HG02938 (cell line): ENCODE results near the gene HOXB7.

Source experiments
- ATAC-seq: cut with Tn5 transposase; IDR thresholded peaks from one replicate; pipeline ENCODE4 v1.9.1; 2021; ENCODE audit warnings: mild to moderate bottlenecking, moderate library complexity; ENCODE audit not compliant: unreplicated experiment

HOXB7 gene

GRCh38 chr17:48596735-48597527, 13.9 kb downstream of the HOXB7 start:
- ATAC-seq = no peak

- no peak for ATAC-seq
Measured at GRCh38 chr17:48596000-48596734, 14.7 kb downstream of the HOXB7 start.

- no peak for ATAC-seq
Measured at GRCh38 chr17:48595278-48595999, 15.4 kb downstream of the HOXB7 start.

DNA sequence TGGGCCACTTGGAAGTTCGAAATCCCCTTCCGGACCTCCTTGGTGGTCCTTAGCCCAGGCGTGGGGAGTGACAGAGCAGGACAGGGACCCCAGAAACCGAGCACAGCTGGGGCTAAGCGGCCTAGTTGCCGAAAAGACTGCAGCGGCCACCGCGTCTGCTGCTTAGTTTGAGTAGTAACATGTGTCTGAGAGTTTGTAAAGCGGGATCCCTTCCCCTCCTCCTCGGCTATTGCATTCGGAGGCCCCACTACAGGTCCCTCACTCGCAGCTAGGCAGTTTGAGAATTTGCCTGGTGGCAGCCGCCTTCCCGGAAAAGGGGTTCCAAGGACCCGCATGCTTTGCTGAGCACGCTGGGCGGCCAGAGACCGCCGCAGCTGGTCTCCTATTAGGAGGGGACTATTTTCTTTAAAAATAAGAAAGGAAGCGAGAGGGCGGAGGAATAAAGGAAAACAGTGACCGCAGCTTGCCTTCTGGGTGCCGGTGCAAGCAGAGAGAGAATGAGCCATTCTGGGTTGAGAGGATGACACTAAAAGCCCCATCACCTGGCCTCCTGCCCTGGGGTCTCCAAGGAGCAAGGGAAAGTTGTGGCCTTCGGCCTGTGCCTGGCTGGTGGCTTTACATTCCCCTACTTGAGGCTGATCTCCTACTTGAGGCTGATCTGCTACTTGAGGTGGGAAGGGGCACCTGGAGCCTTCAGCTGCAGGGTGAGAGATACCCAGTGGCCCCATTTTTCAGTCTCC, 16.1 kb downstream of the HOXB7 start:
- ATAC-seq = no peak

- no peak for ATAC-seq
Measured at GRCh38 chr17:48593840-48594537, 16.8 kb downstream of the HOXB7 start.

GRCh38 chr17:48593126-48593829, 17.5 kb downstream of the HOXB7 start, which contains the start of gene HOXB5:
Gene HOXB5 (minus strand): TSS chr17:48593779. CDS start chr17:48593682, 97 bp downstream.
- no peak for ATAC-seq

- no peak for ATAC-seq
Measured at GRCh38 chr17:48592577-48592976, 18.2 kb downstream of the HOXB7 start.

DNA sequence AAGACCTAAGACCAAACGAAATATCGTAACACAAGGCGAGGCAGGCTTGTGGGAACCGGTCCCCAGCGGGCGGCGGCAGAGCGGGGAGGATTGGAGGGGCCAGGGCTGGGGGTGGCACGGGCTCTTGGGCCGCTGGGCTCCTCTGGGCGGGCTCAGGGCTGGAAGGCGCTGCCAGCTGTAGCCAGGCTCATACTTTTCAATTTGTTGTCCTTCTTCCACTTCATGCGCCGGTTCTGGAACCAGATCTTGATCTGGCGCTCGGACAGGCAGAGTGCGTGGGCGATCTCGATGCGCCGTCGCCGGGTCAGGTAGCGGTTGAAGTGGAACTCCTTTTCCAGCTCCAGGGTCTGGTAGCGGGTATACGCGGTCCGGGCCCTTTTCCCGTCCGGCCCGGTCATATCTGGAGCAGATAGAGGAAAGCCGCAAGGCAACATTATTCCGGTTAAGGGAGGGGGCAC, 18.7 kb downstream of the HOXB7 start:
- no peak for ATAC-seq

GRCh38 chr17:48591255-48592056, 19.4 kb downstream of the HOXB7 start:
- ATAC-seq = no peak

- ATAC-seq = no peak
Measured at GRCh38 chr17:48590607-48591161, 20.1 kb downstream of the HOXB7 start.

DNA sequence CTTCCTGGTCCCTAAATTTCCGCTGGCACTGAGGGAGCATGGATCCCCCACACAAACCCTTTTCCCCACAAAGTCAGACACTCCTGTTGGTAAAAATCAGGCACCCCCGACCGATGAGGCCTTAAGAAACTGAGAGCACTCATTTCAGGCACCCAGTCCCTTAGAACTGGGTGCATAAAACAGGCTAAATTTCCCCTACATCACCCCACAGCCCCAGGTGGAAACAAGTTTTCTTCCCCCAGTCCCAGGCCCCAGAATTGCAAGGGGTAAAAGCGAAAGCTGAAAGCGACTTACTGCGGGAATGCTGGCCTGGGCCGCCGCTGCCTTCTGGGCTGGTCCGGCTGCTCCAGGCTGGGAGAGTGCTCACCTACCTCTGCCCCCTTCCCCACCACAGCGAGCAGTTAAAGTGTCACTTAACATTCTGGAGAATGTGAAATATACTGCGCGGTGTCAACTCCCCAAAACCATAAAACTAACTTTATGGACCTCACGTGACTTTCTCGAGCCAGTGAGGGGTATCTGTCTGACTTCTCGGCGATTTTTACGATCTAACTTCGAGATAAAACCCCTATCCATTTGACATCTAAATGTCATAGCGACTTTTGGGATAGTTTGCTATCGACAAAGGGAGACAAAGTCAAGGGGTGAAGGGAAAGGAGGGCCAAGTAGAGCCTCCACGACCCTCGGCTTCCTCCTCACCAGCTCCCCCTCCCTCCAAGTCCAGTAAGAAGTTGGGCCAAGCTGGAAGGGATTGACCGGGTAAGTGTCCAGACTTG, 20.8 kb downstream of the HOXB7 start, which contains the start of gene HOXB3:
Gene HOXB3 (minus strand): TSS at position 411 of the 776 bp plus-strand sequence. CDS start 37,767 bp downstream, outside the sequence.
- ATAC-seq = no peak

GRCh38 chr17:48589060-48589830, 21.6 kb downstream of the HOXB7 start:
- no peak for ATAC-seq

- no peak for ATAC-seq
Measured at GRCh38 chr17:48588528-48588927, 22.3 kb downstream of the HOXB7 start.

DNA sequence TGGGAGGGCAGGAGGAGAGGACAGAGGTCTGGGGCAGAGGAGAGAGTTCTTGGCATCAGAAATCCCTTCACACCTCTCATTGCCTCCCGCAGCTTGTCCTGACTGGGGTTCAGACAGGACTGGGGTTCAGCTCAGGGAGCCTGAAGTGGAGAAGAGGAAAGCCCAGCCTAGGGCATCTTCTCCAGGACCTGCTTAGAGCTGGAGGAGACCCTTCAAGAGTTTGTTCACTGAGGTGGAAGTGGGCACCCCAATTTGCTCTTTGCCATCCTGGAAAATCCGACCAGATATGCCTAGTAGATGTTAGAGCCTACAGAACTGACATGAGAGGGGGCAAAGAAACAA, 22.8 kb downstream of the HOXB7 start:
- no peak for ATAC-seq

DNA sequence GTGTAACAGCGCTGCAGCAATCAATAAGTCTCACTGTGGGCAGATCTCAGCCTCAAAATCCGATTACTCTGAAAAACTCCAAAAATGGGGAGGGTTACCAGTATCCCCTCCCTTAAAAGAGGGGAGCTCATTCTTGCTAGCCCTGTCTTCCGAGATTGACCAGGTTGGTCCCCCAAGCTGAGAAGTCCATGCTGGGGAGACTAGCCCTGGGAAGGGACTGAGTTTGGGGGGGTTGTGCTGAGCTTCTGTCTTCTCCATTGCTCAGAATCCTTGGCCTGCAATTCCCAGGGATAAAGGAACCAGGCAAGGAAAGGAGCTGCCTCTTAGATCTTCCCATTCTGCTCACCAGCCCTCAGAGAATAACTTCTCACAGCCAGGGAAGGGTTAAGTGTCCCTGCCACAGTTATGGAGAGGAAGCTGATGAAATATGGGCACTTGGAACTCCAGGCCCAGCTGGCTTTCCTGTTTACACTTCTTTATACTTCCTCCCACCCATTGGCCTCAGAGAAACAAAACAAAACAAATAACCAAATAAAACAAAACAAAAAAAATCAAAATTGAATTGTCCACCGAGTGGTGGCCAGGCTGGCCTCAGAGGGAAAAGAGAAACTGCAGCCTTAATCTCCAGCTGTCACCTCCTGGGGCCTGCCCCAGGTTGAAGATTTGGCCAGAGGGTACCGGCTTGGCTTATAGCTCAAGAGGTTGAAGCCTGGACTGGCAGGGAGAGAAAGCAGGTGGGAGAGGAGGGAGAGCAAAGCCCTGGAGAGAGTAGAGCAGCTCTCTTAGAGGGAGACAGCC, 23.3 kb downstream of the HOXB7 start:
- ATAC-seq = no peak
